DMS 273 (cell line): ENCODE measurements around the gene ORAI2.
"Not testable (repeated sequence)": the region's sequence is repeated elsewhere in the genome, so short reads cannot be mapped to it uniquely, and the experiment has no call there.

Experiments
- DNase-seq: peaks from one replicate; lab custom pipeline; 2025; ENCODE audit not compliant: unreplicated experiment; lab: John Stamatoyannopoulos, UW

Gene ORAI2

DNA sequence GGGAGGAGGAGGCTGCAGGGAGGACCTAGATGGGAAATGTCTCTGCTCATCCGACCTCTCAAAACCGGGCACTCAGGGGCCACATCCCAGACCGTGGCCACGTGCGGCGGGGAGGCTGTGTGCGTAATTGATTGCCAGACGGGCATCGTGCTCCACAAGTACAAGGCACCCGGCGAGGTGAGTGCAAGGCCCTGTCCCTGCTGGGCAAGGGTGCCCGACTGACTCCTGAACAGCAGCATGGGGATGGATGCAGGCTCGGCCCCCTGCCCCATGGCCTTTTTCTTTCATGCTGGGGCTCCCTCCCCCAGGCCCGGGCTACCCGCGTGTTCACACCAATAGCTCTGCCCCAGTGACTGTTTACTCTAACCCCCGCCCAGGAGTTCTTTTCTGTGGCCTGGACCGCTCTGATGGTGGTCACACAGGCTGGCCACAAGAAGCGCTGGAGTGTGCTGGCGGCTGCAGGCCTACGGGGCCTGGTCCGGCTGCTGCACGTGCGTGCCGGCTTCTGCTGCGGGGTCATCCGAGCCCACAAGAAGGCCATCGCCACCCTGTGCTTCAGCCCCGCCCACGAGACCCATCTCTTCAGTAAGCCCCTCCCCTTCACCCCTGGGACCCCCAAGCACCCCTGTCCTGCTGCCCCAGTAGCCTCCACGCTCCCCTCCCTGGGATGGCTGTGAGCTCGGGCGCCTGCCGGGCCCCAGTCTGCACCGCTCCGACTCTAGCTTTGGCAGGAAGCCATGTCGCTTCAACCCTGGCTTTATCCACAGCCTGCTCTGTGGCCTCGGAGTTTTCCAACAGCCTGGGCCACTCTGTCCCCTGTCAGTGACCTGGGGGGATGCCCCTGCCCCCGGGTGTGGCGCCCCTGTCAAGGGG, 35.3 kb downstream of the ORAI2 start:
- no peak for DNase-seq

DNA sequence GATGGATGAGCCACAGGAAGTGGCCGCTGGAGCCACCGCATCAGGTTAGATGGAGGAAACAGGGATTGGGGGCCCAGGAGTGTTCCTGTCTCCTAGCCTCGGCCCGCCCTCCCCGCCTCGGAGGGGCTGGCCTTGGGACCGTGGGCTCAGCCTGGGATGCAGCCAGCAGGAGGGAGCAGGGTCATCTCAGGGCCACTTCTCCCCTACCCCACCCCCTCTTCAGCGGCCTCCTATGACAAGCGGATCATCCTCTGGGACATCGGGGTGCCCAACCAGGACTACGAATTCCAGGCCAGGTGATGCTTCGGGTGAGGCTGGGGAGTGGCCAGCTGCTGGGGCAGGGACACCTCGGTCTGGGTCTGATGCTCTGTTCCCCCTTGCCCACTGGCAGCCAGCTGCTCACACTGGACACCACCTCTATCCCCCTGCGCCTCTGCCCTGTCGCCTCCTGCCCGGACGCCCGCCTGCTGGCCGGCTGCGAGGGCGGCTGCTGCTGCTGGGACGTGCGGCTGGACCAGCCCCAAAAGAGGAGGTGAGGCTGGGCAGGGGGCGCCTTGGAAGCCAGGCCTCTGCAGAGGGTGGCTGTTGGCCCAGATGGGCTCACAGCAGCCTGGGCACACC, 36.1 kb downstream of the ORAI2 start:
- no peak for DNase-seq

DNA sequence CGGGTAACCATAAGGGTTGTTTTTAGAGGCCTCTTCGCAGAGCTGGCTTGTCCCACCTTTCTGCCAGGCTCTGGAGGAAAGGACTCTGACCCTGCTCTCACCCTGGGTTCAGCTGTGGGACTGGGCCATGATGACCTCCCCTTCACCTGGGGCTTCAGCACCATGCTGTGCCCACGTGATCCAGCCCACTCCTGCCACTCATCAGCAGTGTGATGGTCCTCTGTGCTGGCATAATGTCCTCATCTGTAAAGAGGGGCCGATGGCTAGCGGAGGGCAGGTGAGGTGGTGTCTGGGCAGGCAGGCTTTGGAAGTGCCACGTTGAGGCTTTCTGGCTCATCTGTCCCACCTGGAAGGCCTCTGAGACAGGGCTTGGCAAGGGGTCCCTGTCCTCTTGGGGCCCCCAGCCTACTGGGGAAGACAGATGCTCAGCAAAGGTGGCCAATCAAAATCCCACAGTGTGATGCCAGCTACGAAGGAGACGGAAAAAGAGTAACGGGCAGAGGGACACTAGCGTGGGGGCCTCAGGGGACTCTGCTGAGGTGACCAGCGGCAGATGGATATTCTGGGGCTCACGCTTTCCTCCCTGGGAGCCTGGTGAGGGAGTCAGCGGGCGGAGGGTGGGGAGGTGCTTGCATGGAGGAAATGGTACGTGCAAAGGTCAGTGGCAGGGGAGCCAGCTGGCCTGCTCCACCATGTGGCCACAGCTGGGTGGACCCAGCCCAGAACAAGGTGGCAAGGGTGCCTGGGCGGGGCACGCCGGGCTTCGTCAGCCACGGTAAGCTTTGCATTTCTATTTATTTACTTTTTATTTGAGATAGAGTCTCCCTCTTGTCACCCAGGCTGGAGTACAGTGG, 36.8 kb downstream of the ORAI2 start:
- no peak for DNase-seq

DNA sequence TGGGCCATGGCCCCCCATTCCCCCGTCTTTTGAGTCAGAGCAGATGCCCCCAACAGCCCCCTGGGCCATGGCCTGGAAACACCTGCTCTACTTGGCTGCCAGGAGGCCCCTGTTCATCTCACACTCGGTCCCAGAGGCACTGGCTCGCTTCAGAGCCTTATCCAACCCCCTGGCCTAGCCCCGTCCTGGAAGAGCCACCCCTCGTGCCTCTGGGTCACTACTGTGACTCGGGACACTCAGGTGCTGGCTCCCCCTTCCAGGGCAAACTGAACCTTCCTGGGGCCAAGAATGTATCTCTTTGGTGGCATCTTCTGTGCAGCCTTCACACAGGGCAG, 38.4 kb downstream of the ORAI2 start:
- DNase-seq, result no peak

DNA sequence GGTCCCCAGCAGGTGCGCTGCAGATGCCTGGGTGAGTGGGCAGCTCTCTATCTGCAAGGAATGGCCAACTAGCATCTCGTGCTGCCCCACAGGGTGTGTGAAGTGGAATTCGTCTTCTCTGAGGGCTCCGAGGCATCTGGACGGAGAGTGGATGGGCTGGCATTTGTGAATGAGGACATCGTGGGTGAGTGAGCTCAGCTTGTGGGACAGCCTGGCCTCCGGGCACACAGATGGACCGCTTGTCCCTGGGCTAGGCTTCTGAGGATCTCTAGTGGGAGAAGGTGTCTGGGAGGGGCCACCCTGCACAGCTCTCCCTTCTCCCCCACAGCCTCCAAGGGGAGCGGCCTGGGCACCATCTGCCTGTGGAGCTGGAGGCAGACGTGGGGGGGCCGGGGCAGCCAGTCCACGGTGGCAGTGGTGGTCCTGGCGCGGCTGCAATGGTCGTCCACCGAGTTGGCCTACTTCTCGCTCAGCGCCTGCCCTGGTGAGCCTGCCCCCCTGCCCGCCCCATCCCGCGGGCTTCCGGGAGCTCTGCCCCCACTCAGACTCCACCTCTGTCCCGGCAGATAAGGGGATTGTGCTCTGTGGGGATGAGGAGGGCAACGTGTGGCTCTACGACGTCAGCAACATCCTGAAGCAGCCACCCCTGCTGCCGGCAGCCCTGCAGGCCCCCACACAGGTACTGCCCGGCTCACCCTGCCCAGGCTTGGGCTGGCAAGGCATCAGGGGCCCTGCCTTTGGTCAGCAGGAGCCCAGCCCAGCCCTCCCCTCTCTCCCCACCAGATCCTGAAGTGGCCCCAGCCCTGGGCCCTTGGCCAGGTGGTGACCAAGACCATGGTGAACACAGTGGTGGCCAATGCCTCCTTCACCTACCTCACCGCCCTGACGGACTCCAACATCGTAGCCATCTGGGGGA, 39.0 kb downstream of the ORAI2 start:
- DNase-seq, result no peak

DNA sequence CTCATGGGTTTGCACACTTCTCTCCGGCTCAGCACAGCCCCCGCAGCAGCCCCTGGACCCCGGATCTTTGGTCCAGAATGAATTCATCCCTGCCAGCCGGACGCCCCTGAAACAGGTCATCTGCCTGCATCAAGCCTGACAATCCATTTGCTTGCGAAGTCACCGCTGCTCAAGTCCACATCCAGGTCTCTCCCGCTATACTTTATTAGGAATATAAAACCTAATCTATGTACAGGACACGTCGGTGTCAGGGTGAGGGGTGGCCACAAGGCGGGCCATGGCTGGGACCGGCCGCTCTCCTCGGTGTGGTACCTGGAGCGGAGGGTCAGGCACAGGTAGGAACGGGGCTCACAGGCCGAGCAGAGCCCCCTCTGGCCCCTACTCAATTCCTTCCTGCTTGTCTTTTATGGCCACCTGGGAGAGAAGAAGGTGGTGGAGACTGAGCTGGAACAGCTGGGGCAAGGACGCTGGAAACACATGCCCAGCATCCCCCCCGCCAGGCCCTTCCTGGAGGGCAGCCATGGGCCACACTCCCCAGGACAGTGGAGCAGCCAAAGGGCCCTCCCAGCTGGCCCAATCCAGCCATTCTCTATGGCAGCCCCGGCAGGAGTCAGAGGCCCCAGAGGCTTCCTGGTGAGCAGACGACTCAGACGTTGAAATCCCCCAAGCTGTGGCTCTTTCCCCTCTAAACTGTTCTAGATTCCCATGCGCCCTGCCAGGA, 40.1 kb downstream of the ORAI2 start:
- DNase-seq, result no peak

DNA sequence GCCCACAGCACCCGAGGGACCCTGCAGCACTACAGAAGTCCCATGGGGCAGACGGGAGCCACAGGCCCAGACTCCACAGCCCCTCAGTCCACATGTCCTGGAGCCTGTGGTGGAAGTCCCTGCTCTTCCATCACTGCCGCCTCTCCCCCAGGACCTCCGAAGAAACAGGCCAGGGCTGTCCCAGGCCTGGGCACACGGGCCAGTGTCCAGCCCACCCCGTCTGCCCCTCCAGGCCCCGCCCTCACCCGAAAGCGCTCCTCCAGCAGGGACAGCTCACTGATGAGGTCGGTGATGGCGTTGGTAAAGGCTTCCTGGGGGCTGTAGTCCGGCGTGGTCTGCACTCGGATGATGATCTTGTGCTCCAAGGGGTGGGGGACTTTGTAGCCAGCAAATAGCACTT, 40.7 kb downstream of the ORAI2 start:
- DNase-seq, result not testable (repeated sequence)

DNA sequence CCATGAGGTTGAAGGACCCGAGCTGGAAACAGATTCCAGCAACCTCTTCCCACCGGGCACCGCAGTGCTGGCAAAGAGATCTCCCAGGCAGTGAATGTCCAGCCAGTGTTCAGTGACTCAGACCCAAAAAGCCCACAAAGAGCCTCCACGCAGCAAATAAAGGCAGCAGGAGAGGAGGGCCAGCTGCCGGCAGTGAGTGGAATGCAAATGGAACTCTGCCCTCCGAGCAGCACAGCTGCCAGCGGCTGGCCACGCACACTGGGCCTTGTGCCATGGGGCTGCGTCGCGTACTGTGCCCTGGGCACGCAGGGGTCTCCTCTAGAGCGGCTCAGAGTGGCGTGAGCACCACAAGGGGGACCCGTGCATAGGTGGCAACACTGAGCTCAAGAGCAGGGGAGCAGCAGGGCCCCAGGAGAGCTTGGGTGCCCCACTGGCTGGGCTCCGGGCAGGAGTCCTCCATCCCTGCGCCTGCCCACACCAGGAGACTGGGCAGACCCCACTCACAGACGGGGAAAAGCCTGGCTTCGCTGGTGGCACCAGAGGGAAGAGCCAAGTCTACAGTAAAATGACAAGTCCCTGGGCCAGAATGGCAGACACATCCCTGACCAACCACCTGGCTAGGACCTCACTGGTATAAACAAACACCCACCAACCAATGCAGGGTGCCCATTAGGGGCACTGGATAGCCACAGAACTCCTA, 41.5 kb downstream of the ORAI2 start:
- DNase-seq, result not testable (repeated sequence)

DNA sequence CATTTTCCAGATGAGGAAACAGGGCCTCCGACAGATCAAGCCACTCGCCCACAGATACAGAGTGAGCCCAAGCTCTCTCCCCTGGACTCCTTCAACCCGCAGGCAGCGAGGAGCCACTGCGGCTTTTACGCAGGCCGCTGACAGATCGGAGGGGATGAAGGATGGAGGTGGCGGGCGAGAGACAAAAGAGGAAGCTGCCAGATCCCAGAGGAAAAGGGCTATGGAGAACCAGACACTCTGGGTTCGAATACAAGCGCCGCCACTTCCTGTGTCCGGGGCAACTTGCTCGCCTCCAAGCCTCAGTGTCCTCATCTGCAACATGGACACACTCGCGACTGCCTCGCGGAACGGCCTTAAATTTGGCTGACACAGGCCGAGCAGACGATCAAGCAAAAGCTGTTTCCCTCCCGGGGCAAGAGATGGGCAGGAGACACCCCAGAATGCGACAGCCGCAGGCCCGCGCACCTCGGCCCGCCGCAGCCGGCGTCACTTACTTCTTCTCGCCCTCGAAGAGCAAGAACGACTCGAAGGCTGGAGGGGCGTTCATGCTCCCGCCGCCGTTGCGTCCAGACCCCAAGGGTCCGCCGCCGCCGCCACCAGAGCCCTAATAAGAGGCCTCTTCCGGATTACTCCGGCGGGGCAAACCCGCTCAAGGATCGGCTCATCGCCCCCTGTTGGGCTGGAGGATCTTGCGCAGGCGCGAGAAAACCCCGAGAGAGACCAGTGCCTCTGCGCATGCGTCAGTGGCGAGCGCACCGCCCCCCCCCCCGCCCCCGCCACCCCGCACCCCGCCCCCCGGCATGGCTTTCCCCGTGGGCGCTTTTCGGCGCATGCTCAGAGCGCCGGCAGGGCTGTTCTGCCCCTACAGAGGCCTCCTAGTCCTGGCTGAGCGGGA, 45.2 kb downstream of the ORAI2 start, which contains the start of gene POLR2J:
Gene POLR2J, minus strand, starts transcription at position 609 of the 895 bp plus-strand sequence. Its CDS starts 62 bp downstream, at position 547.
- DNase-seq, result not testable (repeated sequence)

DNA sequence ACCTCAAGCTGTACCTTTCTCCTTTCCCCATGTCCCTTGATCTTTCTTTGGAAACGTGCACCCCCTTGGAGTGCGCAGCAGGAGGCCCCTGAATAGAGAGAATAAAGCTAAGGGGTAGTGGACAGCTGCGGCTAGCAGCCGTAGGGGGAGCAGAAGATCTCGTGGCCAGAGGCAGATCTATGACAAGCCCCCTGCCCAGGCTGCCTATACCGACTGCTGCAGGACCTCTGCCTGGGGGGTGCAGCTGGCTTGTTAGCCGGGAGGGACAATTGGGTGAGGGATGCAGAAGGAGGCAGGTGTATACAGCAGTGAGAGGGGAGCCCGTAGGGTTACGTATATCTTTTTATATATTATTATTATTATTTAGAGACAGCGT, 45.8 kb downstream of the ORAI2 start:
- DNase-seq, result not testable (repeated sequence)

DNA sequence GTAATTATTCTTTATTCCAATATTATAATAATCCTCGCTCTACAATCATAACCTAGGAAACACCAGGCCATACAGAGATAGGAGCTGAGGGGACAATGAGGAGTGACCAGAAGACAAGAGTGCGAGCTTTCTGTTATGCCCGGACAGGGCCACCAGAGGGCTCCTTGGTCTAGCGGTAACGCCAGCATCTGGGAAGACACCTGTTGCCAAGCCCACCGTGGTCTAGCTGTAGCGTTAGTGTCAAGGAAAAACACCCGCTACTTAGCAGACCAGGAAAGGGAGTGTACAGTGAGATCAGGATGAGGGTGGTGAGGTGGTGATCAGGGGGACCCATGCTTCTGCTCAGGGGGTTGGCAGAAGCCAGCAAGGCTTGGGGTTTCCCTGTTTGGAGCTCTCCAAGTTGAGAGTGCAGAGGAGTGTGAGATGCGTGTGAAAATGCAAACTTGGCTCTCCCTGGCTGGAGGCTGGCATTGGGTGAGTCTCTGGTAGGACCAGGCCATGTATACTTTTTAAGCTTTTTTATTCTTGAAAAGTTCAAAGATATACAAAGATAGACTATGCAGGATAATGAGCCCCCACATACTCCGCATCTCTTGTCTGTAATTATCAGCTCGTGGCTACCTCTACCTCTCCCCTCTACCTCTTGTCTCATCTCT, 46.7 kb downstream of the ORAI2 start:
- DNase-seq, result not testable (repeated sequence)

DNA sequence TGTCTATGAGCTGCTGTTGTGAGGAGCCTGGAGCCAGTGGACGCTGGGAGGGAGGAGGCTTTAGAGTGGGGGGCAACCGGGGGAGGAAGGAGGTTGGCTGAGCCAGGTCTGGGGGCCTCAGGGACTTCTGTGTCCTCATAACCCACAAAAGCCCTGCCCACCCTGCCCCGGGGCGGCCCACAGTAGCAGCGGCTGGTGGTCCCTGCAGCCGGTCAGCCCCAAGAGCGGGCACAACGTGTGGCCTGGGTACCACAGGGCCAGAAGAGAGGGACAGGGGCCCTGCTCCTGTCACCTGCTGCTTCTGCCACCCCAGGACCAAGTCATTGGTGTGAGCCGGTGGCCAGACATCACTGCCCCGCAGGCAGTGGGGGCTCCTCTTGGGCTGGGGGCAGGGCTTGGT, 48.6 kb downstream of the ORAI2 start:
- not testable (repeated sequence) for DNase-seq

DNA sequence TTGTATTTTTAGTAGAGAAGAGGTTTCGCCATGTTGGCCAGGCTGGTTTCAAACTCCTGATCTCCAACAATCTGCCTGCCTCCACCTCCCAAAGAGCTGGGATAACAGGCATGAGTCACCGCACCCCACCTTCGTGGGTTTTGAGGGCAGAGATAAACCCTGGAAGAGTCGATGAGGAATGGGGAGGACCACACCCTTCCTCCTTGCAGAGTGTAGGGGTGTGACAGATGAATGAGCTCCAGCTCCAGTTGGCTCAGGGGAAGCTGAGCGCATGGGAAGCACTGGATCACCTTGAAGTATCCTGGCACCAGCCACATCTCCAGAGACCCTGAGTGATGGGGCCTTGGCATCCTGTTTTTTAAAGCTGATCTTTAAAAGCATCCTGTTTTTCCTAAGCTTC, 50.9 kb downstream of the ORAI2 start:
- not testable (repeated sequence) for DNase-seq

DNA sequence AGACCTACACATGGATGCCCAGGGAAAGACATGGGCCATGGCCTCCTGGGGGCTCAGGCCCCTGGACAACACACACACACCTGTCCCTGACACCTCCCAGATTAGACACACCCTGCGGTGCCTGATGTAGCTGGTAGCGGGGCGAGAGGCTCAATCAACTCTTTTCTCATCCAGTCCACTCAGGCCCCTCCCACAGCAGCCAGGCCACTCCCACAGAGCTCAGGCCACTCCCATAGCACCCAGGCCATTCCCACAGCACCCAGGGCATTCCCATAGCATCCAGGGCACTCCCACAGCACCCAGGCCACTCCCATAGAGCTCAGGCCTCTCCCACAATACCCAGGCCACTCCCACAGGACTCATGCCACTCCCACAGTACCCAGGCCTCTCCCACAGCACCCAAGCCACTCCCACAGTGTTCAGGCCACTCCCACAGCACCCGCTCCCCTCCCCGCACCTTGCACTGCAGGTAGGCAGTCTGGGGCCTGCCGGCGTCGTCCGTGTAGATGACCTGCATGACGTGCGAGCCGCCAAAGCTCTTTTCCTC, 57.2 kb downstream of the ORAI2 start:
- DNase-seq, result not testable (repeated sequence)

DNA sequence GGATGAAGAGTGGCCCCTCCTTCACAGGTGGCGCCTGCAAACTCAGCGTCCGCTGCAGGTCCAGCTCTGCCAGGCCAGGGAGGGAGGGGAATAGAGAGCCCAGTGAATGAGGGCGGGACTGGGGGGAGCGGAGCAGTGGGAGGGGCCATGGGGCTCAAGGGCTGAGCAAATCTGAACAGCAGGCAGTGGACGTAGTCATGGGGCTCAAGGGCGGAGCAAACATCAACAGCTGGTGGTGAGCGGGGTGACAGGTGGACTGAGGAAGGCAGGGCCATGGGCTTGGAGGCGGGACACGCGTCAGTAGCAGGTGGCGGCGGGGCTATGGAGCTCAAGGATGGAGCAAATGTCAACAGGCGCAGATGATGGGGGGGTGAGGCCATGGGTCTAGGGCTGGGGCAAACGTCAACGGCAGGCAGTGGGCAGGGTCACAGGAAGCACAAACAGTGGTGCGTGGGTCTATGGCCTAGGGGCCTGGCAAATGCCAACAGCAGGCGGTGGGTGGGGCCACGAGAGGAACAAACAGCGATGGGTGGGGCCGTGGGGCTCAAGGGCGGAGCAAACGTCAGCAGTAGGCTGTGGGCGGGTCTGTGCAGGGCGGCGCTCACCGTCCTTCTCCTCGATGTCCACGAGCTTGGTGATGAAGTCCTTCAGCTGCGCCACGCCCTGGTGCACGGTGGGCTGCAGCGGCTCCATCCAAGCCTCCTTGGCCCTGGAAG, 60.0 kb downstream of the ORAI2 start:
- not testable (repeated sequence) for DNase-seq

DNA sequence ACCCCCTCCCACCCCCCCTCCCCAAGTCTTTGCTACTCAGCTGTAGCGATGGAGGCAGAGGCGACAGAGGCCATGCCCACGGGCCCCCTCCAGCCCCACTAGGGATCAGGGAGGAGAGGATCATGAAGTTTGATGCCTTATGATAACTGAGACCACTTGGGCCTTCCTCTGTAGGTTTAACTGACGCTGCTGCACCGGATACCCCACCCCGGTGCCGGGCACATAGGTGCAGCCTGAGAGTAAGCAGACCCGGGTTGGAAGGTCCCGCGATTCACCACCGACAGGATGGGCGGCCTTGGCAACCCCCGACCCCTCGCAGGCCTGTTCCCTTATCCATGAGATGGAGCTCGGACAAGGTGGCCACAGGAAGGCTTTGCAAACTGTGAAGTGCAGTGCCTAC, 60.7 kb downstream of the ORAI2 start:
- DNase-seq, result not testable (repeated sequence)
